Measurements from ENCODE around the gene MXI1. TPM values are rescaled to one million over a fixed set of nuclear protein-coding genes. Genes with fewer than 3 reads are reported as not detected.

MXI1 gene
- total RNA-seq, 1 experiment from 2014 or later: 16.6 TPM

DNA sequence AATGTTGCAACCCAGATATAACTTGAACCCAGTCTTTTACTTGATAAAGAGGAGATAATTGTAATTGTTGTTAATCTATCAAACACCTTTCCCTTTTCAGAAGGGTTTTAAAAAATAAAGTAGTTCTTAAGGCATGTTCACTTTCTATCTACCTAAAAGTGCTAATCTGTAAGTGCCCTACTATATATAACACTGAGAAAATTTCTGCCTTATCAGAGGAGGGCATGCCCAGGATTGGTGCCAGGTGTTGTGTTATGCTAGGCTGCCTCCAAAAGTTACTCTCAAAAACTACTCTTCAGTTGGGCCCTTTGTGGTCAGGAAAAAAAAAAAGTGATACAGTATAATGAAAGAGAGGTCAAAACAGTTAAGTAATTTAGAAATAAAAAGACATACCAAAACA is 61.0 kb downstream of the MXI1 start:
- no peak overlapping the region for H3K4me3 Mint-ChIP-seq
- H3K9me3 Mint-ChIP-seq: no peaks in the 10 kb centered on the region
- ATAC-seq: no peak
- DNase-seq (ENCODE audit: low spot score): no peak
- no peak for TF ChIP-seq NR1H2 (CRISPR knock-in tag; IDR thresholded peaks at IDR 0.05)
- TF ChIP-seq, protein P1, sequence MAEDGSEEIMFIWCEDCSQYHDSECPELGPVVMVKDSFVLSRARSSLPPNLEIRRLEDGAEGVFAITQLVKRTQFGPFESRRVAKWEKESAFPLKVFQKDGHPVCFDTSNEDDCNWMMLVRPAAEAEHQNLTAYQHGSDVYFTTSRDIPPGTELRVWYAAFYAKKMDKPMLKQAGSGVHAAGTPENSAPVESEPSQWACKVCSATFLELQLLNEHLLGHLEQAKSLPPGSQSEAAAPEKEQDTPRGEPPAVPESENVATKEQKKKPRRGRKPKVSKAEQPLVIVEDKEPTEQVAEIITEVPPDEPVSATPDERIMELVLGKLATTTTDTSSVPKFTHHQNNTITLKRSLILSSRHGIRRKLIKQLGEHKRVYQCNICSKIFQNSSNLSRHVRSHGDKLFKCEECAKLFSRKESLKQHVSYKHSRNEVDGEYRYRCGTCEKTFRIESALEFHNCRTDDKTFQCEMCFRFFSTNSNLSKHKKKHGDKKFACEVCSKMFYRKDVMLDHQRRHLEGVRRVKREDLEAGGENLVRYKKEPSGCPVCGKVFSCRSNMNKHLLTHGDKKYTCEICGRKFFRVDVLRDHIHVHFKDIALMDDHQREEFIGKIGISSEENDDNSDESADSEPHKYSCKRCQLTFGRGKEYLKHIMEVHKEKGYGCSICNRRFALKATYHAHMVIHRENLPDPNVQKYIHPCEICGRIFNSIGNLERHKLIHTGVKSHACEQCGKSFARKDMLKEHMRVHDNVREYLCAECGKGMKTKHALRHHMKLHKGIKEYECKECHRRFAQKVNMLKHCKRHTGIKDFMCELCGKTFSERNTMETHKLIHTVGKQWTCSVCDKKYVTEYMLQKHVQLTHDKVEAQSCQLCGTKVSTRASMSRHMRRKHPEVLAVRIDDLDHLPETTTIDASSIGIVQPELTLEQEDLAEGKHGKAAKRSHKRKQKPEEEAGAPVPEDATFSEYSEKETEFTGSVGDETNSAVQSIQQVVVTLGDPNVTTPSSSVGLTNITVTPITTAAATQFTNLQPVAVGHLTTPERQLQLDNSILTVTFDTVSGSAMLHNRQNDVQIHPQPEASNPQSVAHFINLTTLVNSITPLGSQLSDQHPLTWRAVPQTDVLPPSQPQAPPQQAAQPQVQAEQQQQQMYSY (CRISPR knock-in tag; IDR thresholded peaks at IDR 0.05): no peak
- no peak for TF ChIP-seq RORB (CRISPR knock-in tag; IDR thresholded peaks at IDR 0.05)
- no peak for TF ChIP-seq SMAD3 (CRISPR knock-in tag; IDR thresholded peaks at IDR 0.05; ENCODE audit: borderline replicate concordance)
- no peak for TF ChIP-seq FOXP1 (CRISPR knock-in tag; IDR thresholded peaks at IDR 0.05; ENCODE audit: borderline replicate concordance)
- TF ChIP-seq ATF1 (CRISPR knock-in tag; IDR thresholded peaks at IDR 0.05): no peak
- TF ChIP-seq, protein P2, sequence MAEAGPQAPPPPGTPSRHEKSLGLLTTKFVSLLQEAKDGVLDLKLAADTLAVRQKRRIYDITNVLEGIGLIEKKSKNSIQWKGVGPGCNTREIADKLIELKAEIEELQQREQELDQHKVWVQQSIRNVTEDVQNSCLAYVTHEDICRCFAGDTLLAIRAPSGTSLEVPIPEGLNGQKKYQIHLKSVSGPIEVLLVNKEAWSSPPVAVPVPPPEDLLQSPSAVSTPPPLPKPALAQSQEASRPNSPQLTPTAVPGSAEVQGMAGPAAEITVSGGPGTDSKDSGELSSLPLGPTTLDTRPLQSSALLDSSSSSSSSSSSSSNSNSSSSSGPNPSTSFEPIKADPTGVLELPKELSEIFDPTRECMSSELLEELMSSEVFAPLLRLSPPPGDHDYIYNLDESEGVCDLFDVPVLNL (CRISPR knock-in tag; IDR thresholded peaks at IDR 0.05; ENCODE audit: borderline replicate concordance, low read depth): no peak
- no peak for TF ChIP-seq SMAD4 (CRISPR knock-in tag; IDR thresholded peaks at IDR 0.05)
- TF ChIP-seq, protein P3, sequence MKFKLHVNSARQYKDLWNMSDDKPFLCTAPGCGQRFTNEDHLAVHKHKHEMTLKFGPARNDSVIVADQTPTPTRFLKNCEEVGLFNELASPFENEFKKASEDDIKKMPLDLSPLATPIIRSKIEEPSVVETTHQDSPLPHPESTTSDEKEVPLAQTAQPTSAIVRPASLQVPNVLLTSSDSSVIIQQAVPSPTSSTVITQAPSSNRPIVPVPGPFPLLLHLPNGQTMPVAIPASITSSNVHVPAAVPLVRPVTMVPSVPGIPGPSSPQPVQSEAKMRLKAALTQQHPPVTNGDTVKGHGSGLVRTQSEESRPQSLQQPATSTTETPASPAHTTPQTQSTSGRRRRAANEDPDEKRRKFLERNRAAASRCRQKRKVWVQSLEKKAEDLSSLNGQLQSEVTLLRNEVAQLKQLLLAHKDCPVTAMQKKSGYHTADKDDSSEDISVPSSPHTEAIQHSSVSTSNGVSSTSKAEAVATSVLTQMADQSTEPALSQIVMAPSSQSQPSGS (CRISPR knock-in tag; IDR thresholded peaks at IDR 0.05; ENCODE audit: borderline replicate concordance, low read depth): no peak
- no peak for TF ChIP-seq KAT7 (CRISPR knock-in tag; IDR thresholded peaks at IDR 0.05; ENCODE audit: borderline replicate concordance)
- TF ChIP-seq, protein P4, sequence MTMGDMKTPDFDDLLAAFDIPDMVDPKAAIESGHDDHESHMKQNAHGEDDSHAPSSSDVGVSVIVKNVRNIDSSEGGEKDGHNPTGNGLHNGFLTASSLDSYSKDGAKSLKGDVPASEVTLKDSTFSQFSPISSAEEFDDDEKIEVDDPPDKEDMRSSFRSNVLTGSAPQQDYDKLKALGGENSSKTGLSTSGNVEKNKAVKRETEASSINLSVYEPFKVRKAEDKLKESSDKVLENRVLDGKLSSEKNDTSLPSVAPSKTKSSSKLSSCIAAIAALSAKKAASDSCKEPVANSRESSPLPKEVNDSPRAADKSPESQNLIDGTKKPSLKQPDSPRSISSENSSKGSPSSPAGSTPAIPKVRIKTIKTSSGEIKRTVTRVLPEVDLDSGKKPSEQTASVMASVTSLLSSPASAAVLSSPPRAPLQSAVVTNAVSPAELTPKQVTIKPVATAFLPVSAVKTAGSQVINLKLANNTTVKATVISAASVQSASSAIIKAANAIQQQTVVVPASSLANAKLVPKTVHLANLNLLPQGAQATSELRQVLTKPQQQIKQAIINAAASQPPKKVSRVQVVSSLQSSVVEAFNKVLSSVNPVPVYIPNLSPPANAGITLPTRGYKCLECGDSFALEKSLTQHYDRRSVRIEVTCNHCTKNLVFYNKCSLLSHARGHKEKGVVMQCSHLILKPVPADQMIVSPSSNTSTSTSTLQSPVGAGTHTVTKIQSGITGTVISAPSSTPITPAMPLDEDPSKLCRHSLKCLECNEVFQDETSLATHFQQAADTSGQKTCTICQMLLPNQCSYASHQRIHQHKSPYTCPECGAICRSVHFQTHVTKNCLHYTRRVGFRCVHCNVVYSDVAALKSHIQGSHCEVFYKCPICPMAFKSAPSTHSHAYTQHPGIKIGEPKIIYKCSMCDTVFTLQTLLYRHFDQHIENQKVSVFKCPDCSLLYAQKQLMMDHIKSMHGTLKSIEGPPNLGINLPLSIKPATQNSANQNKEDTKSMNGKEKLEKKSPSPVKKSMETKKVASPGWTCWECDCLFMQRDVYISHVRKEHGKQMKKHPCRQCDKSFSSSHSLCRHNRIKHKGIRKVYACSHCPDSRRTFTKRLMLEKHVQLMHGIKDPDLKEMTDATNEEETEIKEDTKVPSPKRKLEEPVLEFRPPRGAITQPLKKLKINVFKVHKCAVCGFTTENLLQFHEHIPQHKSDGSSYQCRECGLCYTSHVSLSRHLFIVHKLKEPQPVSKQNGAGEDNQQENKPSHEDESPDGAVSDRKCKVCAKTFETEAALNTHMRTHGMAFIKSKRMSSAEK (CRISPR knock-in tag; IDR thresholded peaks at IDR 0.05; ENCODE audit: borderline replicate concordance): no peak
- no peak for TF ChIP-seq CREB1 (CRISPR knock-in tag; IDR thresholded peaks at IDR 0.05)
- no peak for TF ChIP-seq IRF2 (CRISPR knock-in tag; IDR thresholded peaks at IDR 0.05; ENCODE audit: borderline replicate concordance, low read depth)
- TF ChIP-seq ZNF425 (CRISPR knock-in tag; conservative IDR thresholded peaks at IDR 0.05): no peak
- no peak for TF ChIP-seq ZNF423 (CRISPR knock-in tag; IDR thresholded peaks at IDR 0.05)
- TF ChIP-seq, protein P5, sequence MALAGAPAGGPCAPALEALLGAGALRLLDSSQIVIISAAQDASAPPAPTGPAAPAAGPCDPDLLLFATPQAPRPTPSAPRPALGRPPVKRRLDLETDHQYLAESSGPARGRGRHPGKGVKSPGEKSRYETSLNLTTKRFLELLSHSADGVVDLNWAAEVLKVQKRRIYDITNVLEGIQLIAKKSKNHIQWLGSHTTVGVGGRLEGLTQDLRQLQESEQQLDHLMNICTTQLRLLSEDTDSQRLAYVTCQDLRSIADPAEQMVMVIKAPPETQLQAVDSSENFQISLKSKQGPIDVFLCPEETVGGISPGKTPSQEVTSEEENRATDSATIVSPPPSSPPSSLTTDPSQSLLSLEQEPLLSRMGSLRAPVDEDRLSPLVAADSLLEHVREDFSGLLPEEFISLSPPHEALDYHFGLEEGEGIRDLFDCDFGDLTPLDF (CRISPR knock-in tag; IDR thresholded peaks at IDR 0.05): no peak
- H3K27ac Mint-ChIP-seq: no peak overlapping the region
- ChIA-PET CTCF (no interaction called here), POLR2A (no interaction called here)
- no peaks in the 10 kb centered on the region for H3K36me3 Mint-ChIP-seq
- H3K27me3 Mint-ChIP-seq (ENCODE audit: low read depth): no peaks in the 10 kb centered on the region
- H3K4me1 Mint-ChIP-seq: peaks cover under 1% of the 10 kb centered on the region

Data from WTC11 (cell line).